MV-4-11 (cell line): ENCODE data around the gene CTNNA3.
A peak's percentile ranks its signal among the peaks of the same experiment; 100 is the strongest.

ENCODE experiments used
- DNase-seq: peaks from one replicate; lab custom pipeline; 2025; lab: John Stamatoyannopoulos, UW

Gene CTNNA3

GRCh38 chr10:67327626-67328535 lies 368.1 kb downstream of the CTNNA3 start:
- DNase-seq: no peak

GRCh38 chr10:67319976-67320375 lies 376.0 kb downstream of the CTNNA3 start:
- no peak for DNase-seq

DNA sequence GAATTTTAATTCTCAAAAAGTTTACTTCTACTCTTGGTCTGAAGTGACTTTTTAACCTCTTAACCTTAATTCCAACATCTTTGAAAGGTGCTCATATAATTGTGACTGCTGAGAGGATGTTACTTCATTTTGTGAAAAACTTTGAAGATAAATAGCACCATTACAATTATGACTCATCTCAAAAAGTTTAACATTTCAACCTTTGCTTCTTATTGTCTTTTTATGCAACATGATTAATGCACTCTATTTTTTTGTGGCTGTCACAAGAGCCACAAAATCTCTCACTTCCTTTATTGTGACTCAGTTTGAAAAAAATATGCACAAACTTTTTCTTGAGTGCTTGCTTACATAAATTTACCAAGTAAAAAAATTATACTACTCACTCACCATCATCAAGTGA lies 387.1 kb downstream of the CTNNA3 start:
- DNase-seq: no peak

GRCh38 chr10:67306588-67307205 lies 389.3 kb downstream of the CTNNA3 start:
- DNase-seq: no peak

DNA sequence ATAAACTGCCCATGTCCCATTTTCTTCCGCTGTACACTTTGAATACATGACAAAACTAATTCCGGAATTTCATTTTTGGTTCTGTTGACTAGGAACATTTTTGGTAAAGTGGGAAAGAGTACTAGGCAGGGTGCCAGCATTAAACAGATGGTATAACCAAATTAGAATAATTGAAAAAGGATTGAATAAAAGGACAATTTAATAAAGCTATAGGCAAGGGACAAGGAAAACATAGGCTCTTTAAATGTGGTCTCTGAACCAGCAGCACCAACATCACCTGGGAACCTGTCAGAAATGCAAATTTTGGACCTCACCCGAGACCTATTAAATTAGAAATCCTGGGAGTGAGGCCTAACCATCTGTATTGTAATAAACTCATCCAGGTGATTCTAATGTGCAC lies 393.3 kb downstream of the CTNNA3 start:
- DNase-seq: no peak

- no peak for DNase-seq
Observed at GRCh38 chr10:67299761-67300160, 396.2 kb downstream of the CTNNA3 start.

GRCh38 chr10:67297637-67298181 lies 398.3 kb downstream of the CTNNA3 start:
- DNase-seq: no peak

GRCh38 chr10:67296926-67297325 lies 399.1 kb downstream of the CTNNA3 start:
- DNase-seq: no peak

DNA sequence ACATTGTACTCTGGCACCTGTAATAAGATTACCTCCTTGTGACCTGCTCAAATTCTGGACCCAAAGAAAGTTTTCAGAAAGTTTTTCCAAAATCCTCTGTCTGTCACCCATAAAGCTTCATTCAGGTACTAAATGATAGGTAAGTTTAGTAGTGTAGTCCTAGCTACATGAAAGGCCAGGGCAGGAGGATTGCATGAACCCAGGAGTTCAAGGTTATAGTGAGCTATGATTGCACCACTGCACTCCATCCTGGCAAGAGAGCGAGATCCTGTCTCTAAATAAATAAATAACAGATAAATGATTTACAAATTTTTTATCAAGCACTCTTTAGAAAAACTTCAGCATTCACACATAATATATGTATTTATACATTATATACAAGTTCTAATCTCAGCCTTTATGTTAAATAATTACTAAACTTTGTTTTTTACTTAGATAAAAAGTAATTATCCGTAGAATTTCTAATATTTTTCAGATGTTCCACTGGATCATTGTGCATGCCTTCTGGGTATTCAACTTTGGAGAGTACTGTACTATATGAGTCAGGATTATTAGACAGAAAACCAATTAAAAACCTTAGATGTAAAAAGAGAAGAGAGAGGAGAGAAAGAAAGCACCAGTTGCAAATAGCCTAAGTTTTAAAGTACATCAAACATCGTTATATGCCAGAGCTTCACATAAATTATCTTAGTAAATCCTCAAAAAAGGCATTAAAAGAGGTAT lies 407.1 kb downstream of the CTNNA3 start:
- DNase-seq: no peak

DNA sequence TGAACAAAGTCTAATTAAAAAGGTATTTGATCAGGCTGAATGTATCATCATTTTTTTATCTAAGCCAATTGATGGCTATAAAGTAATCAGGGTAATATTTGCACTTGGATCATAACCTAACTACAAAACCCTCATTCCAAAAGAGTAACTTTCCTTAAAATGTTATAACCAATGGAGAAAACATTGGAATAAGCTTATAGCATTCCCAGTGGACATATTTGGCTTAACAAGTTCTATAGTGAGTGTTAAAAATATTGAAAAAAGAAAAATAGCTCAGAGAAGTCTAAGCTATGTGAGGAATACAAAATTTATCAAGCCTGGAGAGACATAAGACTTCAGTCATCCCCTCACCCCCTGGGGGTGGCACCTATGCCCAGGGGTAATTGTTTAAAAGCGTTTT lies 411.4 kb downstream of the CTNNA3 start:
- no peak for DNase-seq

- no peak for DNase-seq
Observed at GRCh38 chr10:67282871-67283270, 413.1 kb downstream of the CTNNA3 start.

DNA sequence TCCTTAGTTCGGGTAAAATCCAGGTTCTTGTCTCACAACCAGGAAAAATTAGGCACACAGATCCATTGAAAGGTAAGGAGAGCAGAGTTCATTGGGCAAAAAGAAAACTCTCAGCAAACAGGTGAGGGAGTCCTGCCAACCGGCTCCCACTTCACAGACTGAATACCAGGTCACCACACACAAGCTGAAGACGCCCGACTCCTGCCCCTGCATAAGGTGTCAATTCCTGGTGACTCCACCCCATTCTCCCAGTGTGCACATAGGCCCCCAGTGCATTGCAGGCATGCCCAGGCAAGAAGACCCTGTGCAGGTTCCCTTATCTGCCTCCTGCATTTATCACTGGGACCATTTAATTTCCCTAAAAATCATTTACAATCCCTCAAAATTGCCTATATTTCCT lies 415.6 kb downstream of the CTNNA3 start:
- DNase-seq: no peak

GRCh38 chr10:67277402-67277801 lies 418.6 kb downstream of the CTNNA3 start:
- DNase-seq: no peak

GRCh38 chr10:67269828-67270227 lies 426.2 kb downstream of the CTNNA3 start:
- no peak for DNase-seq

GRCh38 chr10:67268146-67268545 lies 427.8 kb downstream of the CTNNA3 start:
- DNase-seq: no peak

- DNase-seq: peak; percentile 2
Observed at GRCh38 chr10:67262675-67263074, 433.3 kb downstream of the CTNNA3 start.

- DNase-seq: no peak
Observed at GRCh38 chr10:67261300-67261797, 434.6 kb downstream of the CTNNA3 start.

GRCh38 chr10:67259319-67259929 lies 436.6 kb downstream of the CTNNA3 start:
- DNase-seq: no peak

- DNase-seq: no peak
Observed at GRCh38 chr10:67257427-67258144, 438.4 kb downstream of the CTNNA3 start.

DNA sequence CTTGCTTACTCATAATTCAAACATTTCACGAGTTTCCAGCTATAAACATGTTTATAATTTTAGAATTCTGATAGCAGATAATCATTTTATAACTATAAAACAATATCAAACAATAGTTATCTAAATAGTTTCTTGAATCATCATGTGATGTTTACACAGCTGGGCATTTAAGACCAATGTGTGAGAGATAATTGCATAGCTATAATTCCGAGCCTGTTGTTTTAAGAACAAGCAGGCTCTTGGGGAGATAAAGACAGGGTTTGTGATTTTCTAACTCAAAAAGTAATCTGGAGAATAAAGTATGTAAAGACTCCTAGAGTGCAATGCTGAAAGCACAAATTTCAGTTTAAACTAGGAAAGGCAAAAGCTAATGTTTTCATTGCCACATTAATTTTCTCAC lies 439.0 kb downstream of the CTNNA3 start:
- DNase-seq: no peak

DNA sequence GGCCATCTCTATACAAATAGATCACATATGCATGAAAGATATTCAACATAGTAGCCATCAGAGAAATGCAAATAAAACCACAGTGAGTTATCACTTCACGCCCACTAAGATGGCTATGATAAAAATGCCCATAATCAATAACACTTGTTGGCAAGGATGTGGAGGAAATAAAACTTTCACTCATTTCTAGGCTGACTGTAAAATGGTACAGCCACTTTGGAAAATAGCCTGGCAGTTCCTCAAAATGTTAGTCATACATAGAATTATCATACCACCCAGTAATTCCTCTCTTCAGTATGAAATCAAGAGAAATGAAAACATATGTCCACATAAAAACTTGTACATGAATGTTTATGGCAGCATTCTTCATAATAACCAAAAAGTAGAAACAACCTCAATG lies 445.3 kb downstream of the CTNNA3 start:
- no peak for DNase-seq
